HEK293 (cell line): ENCODE results near the gene CNTNAP4.

Experiments
- CTCF ChIA-PET: fragments of 350-600 bp; formaldehyde crosslinking; extraction: SDS; loops from one replicate; lab custom pipeline; 2021; ENCODE audit warnings: antibody characterized with exemption; lab: Yijun Ruan, JAX
- POLR2A ChIA-PET: fragments of 300-600 bp; formaldehyde crosslinking; extraction: SDS; loops from one replicate; lab custom pipeline; 2020; ENCODE audit warnings: antibody characterized with exemption, inconsistent platforms; lab: Yijun Ruan, JAX
- H3K27ac ChIP-seq: fragments of 200-500 bp; sonication (Bioruptor generic); 2 replicates; pipeline ENCODE4 v1.5.1; 2014; ENCODE audit warnings: low read depth, low read length, control low read depth, inconsistent platforms; ENCODE audit errors: extremely low read depth
- H3K36me3 ChIP-seq, 2 experiments: fragments of 200-500 bp in 1 of 2; sonication (Bioruptor generic) in 1 of 2; 1 replicate in 1 of 2; 2 replicates in 1 of 2; pipeline ENCODE4 v1.5.1; 2014 to 2017; ENCODE audit warnings: inconsistent platforms in 2 of 2, low read length in 2 of 2; ENCODE audit not compliant: control insufficient read depth in 2 of 2, insufficient read depth in 1 of 2
- H3K4me1 ChIP-seq: fragments of 200-500 bp; sonication (Bioruptor generic); 2 replicates; pipeline ENCODE4 v1.5.1; 2014; ENCODE audit warnings: mild to moderate bottlenecking, low read length, inconsistent platforms; ENCODE audit not compliant: control insufficient read depth, insufficient read depth
- H3K4me3 ChIP-seq: 2 replicates; pipeline ENCODE4 v1.5.1; 2011; ENCODE audit warnings: low read depth, mild to moderate bottlenecking, control low read depth, low read length, moderate library complexity
- H3K9me3 ChIP-seq: fragments of 200-500 bp; sonication (Bioruptor generic); 2 replicates; pipeline ENCODE4 v1.5.1; 2014; ENCODE audit warnings: low read depth, low read length, inconsistent platforms; ENCODE audit not compliant: control insufficient read depth, insufficient read depth
- EGR2 ChIP-seq: fragments of 450-650 bp; formaldehyde crosslinking; IDR thresholded peaks from 2 replicates; pipeline ENCODE4 v1.5.1; 2016; ENCODE audit warnings: low read depth, missing biosample characterization, missing genetic modification characterization
- GFI1B ChIP-seq: fragments of 450-650 bp; formaldehyde crosslinking; IDR thresholded peaks from 2 replicates; pipeline ENCODE4 v1.5.1; 2016; ENCODE audit warnings: missing biosample characterization, missing genetic modification characterization
- GLIS2 ChIP-seq: fragments of 450-650 bp; formaldehyde crosslinking; IDR thresholded peaks from 2 replicates; pipeline ENCODE4 v1.5.1; 2016; ENCODE audit warnings: missing biosample characterization, missing genetic modification characterization
- HOXD13 ChIP-seq: sonication (generic); formaldehyde crosslinking; IDR thresholded peaks from 2 replicates; pipeline ENCODE4 v1.8.0; 2022; ENCODE audit warnings: missing genetic modification reagents, borderline replicate concordance
- KLF1 ChIP-seq: fragments of 450-650 bp; formaldehyde crosslinking; IDR thresholded peaks from 2 replicates; pipeline ENCODE4 v1.5.1; 2016; ENCODE audit warnings: missing biosample characterization, missing genetic modification characterization
- KLF10 ChIP-seq: fragments of 450-650 bp; IDR thresholded peaks from 2 replicates; pipeline ENCODE4 v1.5.1; 2018; ENCODE audit warnings: missing biosample characterization, mild to moderate bottlenecking, missing genetic modification characterization
- KLF7 ChIP-seq: fragments of 450-650 bp; formaldehyde crosslinking; IDR thresholded peaks from 2 replicates; pipeline ENCODE4 v1.5.1; 2016; ENCODE audit warnings: missing biosample characterization, missing genetic modification characterization, borderline replicate concordance
- REPIN1 ChIP-seq: fragments of 450-650 bp; formaldehyde crosslinking; IDR thresholded peaks from 2 replicates; pipeline ENCODE4 v1.5.1; 2017; ENCODE audit warnings: missing biosample characterization, missing genetic modification characterization, low read depth
- SP7 ChIP-seq: fragments of 450-650 bp; formaldehyde crosslinking; IDR thresholded peaks from 2 replicates; pipeline ENCODE4 v1.5.1; 2016; ENCODE audit warnings: missing biosample characterization, missing genetic modification characterization
- TCF7L2 ChIP-seq: IDR thresholded peaks from 2 replicates; pipeline ENCODE4 v1.6.1; 2011; ENCODE audit warnings: low read depth, mild to moderate bottlenecking, inconsistent platforms, low read length, moderate library complexity, borderline replicate concordance
- ZBTB6 ChIP-seq: fragments of 450-650 bp; formaldehyde crosslinking; IDR thresholded peaks from 2 replicates; pipeline ENCODE4 v1.5.1; 2017; ENCODE audit warnings: missing biosample characterization, missing genetic modification characterization
- ZNF138 ChIP-seq: fragments of 450-650 bp; formaldehyde crosslinking; IDR thresholded peaks from 2 replicates; pipeline ENCODE4 v1.5.1; 2016; ENCODE audit warnings: missing biosample characterization, missing genetic modification characterization, borderline replicate concordance
- ZNF2 ChIP-seq: fragments of 450-650 bp; formaldehyde crosslinking; IDR thresholded peaks from 2 replicates; pipeline ENCODE4 v1.5.1; 2016; ENCODE audit warnings: missing biosample characterization, missing genetic modification characterization
- ZNF24 ChIP-seq: fragments of 450-650 bp; formaldehyde crosslinking; IDR thresholded peaks from 2 replicates; pipeline ENCODE4 v1.5.1; 2016; ENCODE audit warnings: missing biosample characterization, missing genetic modification characterization
- ZNF274 ChIP-seq, 2 experiments: fragments of 200-500 bp in 1 of 2; fragments of 450-650 bp in 1 of 2; sonication (Bioruptor generic) in 1 of 2; formaldehyde crosslinking in 1 of 2; IDR thresholded peaks; 2 replicates each; pipeline versions ENCODE4 v1.5.1 to v1.6.1; 2014 to 2016; ENCODE audit warnings: borderline replicate concordance in 1 of 2, inconsistent platforms in 1 of 2, low read length in 1 of 2, missing biosample characterization in 1 of 2, missing genetic modification characterization in 1 of 2
- ZNF311 ChIP-seq: fragments of 450-650 bp; formaldehyde crosslinking; IDR thresholded peaks from 2 replicates; pipeline ENCODE4 v1.5.1; 2017; ENCODE audit warnings: missing biosample characterization, missing genetic modification characterization, borderline replicate concordance
- ZNF37A ChIP-seq: fragments of 450-650 bp; IDR thresholded peaks from 2 replicates; pipeline ENCODE4 v1.5.1; 2018; ENCODE audit warnings: missing biosample characterization, missing genetic modification characterization
- ZNF501 ChIP-seq: fragments of 450-650 bp; formaldehyde crosslinking; IDR thresholded peaks from 2 replicates; pipeline ENCODE4 v1.5.1; 2016; ENCODE audit warnings: missing biosample characterization, missing genetic modification characterization
- ZNF513 ChIP-seq: fragments of 450-650 bp; IDR thresholded peaks from 2 replicates; pipeline ENCODE4 v1.5.1; 2018; ENCODE audit warnings: missing biosample characterization, missing genetic modification characterization
- ZNF621 ChIP-seq: fragments of 450-650 bp; formaldehyde crosslinking; IDR thresholded peaks from 2 replicates; pipeline ENCODE4 v1.5.1; 2017; ENCODE audit warnings: missing biosample characterization, missing genetic modification characterization
- ZNF629 ChIP-seq: fragments of 450-650 bp; formaldehyde crosslinking; IDR thresholded peaks from 2 replicates; pipeline ENCODE4 v1.5.1; 2017; ENCODE audit warnings: missing biosample characterization, missing genetic modification characterization
- ZNF843 ChIP-seq: fragments of 450-650 bp; formaldehyde crosslinking; IDR thresholded peaks from 2 replicates; pipeline ENCODE4 v1.5.1; 2016; ENCODE audit warnings: missing biosample characterization, missing genetic modification characterization

CNTNAP4 gene

GRCh38 chr16:76381096-76381495, 103.9 kb downstream of the CNTNAP4 start:
- no peaks in the 10 kb centered on the region for H3K4me1 ChIP-seq
- no peak overlapping the region for H3K27ac ChIP-seq
- CTCF ChIA-PET: no interaction called here
- no peaks in the 10 kb centered on the region for H3K9me3 ChIP-seq
- no peaks in the 10 kb centered on the region for H3K36me3 ChIP-seq
- TF ChIP-seq ZNF513 (tag by site-specific recombination): no peak
- TF ChIP-seq KLF10 (tag by site-specific recombination): no peak
- no peak for TF ChIP-seq HOXD13
- TF ChIP-seq ZNF138 (tag by site-specific recombination): no peak
- TF ChIP-seq ZBTB6 (tag by site-specific recombination): no peak
- TF ChIP-seq TCF7L2: no peak
- TF ChIP-seq ZNF501 (tag by site-specific recombination): no peak
- TF ChIP-seq SP7 (tag by site-specific recombination): no peak
- H3K4me3 ChIP-seq: no peak overlapping the region
- POLR2A ChIA-PET: no interaction called here

GRCh38 chr16:76385601-76386230, 108.5 kb downstream of the CNTNAP4 start:
- Histone ChIP-seq H3K4me3 (no peak overlapping the region), H3K9me3 (no peaks in the 10 kb centered on the region), H3K27ac (no peak overlapping the region)
- CTCF ChIA-PET: interaction anchor here (0.6 to 0.7 kb wide), 3 partner anchors 38 to 598 kb away, joined by 3 to 6 read pairs (median 5); no protein-coding TSS in a partner anchor
- TF ChIP-seq EGR2 (tag by site-specific recombination) (no peak), REPIN1 (tag by site-specific recombination) (no peak)
- TF ChIP-seq, all 188 proteins: peak for 0
- POLR2A ChIA-PET: no interaction called here
- no peaks in the 10 kb centered on the region for H3K36me3 ChIP-seq
- H3K4me1 ChIP-seq: no peaks in the 10 kb centered on the region

- CTCF ChIA-PET: no interaction called here
- H3K36me3 ChIP-seq: no peaks in the 10 kb centered on the region
- H3K4me1 ChIP-seq: no peaks in the 10 kb centered on the region
- TF ChIP-seq ZNF274 (IDR thresholded peaks at IDR 0.05; ENCODE audit: low read length) (no peak), ZNF274 (tag by site-specific recombination; IDR thresholded peaks at IDR 0.05; ENCODE audit: borderline replicate concordance) (no peak), ZNF37A (tag by site-specific recombination) (no peak), ZNF621 (tag by site-specific recombination) (no peak), GLIS2 (no peak), GFI1B (no peak), ZNF2 (no peak), KLF7 (tag by site-specific recombination) (no peak), ZNF24 (tag by site-specific recombination) (no peak), KLF1 (tag by site-specific recombination) (no peak), ZNF843 (tag by site-specific recombination) (no peak), ZNF311 (tag by site-specific recombination) (no peak), ZNF501 (tag by site-specific recombination) (no peak), ZNF629 (tag by site-specific recombination) (no peak)
- H3K27ac ChIP-seq: no peak overlapping the region
- POLR2A ChIA-PET: no interaction called here
- no peaks in the 10 kb centered on the region for H3K9me3 ChIP-seq
- no peak overlapping the region for H3K4me3 ChIP-seq
Observed at GRCh38 chr16:76386784-76387183, 109.6 kb downstream of the CNTNAP4 start.
